Fibroblast of skin of right biceps (primary cell): Measurements from ENCODE around the gene RNF40.

Source experiments
- DNase-seq: peaks from one replicate; pipeline ENCODE4 v3.0.0-alpha.2; 2013

The RNF40 gene

DNA sequence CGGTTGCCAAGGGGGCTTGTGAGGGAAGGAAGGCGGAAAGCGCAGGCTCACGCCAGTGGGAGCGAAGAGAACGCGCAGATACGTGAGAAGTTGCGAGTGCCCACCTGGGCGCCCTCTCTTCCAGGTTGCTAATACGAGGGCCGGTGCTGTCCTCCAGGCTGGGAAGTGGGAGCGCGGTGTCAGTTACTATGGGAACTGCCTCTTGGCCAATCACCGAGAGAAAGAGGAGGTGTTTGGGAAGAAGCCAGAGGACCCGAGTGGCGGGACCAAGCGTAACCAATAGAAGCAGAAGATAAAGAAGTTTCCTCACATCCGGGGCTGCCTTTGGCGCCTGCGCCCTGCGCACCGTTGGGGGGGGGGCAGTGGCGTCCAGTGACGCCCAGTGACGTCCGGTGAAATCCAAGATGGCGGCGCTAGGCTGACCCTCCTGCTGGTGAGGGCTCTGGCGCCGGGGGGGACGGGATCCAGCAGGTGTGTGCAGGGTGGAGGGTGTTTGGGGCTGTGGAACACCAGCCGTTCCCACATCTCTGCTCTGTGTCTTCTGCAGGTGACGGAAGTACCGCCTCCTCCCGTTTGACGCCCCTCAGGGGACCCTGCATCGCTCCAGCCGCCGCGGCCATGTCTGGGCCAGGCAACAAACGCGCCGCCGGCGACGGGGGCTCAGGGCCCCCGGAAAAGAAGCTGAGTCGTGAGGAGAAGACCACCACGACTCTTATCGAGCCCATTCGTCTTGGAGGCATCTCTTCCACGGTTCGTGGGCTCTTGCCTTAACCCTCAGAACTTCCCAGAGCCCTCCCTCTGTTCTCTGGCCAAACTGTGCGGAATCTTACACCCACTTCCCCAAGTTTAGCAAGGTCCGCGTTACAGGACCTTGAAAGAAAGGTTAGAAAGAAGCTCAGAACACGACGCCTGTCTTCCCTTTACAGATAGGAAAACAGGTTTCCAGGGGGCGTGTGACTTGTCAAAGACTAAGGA, at the start of gene RNF40, which contains the start of gene CFAP119:
Gene RNF40 (plus strand): TSS at position 395 of the 975 bp plus-strand sequence. CDS start 224 bp downstream, at position 619.
Gene CFAP119 (minus strand): TSS at position 135 of the 975 bp plus-strand sequence. CDS start 314 bp downstream, outside the sequence.
- DNase-seq: peak; percentile 98

DNA sequence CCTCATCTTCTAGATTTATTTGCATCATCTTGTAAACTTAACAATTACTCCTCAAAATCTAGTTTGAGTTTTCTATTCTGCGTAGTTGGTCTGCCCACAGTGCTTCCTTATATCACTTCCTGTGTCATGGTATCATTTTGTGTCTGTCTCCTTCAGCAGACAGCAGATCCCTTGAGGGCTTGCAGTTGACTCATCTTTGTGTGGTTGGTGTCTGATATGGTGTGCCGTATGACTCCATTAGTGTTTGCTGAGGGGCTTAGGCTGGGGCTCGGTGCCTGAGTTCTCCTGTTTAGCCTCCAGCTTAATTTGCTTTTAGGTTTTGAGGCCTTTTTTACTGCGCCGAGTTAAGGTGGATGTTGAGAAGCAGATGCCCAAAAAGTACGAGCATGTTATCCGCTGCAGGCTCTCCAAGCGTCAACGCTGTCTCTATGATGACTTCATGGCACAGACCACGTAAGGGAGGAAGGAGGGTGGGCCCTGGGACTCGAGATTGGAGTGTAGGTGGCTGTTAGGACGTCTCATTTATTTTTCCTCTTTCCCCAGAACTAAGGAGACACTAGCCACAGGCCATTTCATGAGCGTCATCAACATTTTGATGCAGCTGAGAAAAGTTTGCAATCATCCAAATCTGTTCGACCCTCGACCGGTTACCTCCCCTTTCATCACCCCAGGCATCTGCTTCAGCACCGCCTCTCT, 46.2 kb upstream of the RNF40 start:
- DNase-seq: peak; percentile 52

DNA sequence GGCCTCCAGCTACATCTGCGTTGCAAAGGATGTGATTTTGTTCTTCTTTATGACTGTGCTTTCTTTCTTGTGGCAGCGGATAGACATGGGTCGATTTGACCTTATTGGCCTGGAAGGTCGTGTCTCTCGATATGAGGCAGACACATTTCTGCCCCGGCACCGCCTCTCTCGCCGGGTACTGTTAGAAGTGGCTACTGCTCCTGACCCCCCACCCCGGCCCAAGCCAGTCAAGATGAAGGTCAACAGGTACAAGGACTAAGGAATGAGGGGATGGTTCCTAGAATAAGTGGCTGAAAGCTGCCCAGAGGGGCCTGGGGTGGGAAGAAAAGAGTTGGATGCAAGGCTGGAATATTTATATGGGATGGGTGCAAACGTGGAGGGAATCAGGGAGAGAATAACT, 42.0 kb upstream of the RNF40 start:
- DNase-seq: no peak

DNA sequence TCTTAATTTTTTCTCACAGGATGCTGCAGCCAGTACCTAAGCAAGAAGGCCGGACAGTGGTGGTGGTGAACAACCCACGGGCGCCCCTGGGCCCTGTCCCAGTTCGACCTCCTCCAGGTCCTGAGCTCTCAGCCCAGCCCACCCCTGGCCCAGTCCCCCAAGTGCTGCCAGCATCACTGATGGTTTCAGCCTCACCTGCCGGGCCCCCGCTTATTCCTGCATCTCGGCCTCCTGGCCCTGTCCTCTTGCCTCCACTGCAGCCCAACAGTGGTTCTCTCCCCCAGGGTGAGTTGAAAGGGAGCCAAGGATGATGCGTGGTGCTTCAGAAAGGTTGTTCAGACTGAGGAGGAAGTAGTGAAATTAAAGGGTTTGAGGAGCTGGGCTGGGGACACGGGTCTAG, 41.4 kb upstream of the RNF40 start:
- DNase-seq: no peak

DNA sequence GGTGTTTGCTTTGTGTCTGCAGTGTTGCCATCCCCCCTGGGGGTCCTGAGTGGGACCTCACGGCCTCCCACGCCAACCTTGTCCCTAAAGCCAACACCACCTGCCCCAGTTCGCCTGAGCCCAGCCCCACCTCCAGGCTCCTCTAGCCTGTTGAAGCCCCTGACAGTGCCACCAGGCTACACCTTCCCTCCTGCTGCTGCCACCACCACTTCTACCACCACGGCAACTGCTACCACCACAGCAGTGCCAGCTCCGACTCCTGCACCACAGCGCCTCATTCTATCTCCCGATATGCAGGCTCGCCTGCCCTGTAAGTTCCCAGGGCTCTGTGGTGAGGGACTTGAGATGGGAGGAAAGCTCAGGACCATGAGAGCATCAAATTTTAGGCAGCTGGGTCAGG, 41.0 kb upstream of the RNF40 start:
- DNase-seq: no peak

DNA sequence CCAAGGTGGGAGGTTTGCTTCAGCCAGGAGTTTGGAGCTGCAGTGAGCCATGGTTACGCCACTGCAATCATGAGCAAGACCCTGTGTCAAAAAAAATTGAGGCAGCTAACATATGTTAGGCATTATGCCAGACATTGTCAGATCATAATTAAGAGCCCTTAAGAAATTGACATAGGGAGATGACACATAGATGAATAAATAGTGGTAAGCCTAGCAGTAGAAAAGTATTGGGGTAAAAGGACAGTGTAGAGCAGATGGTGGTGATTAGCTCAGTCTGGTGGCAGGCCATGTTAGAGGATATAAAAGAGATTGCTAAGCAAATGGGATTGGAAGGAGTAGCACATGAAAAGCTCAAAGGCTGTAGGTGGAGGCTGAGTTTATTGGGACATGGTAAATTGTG, 40.5 kb upstream of the RNF40 start:
- DNase-seq: peak; percentile 48

DNA sequence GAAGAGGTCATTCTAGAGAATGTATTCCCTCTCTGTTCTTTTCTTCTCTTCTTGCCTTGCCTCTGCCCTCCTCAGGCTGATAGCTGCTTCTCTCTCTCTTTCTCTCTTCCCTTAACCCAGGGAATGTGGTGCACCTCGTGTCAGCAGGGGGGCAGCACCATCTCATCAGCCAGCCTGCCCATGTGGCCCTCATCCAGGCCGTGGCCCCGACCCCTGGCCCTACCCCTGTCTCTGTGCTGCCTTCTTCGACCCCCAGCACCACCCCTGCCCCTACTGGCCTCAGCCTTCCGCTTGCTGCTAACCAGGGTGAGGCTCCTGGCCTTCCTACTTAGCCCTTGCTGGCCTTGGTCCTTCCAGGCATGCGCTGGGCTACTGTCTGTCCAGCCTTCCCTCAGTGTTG, 39.7 kb upstream of the RNF40 start:
- no peak for DNase-seq

DNA sequence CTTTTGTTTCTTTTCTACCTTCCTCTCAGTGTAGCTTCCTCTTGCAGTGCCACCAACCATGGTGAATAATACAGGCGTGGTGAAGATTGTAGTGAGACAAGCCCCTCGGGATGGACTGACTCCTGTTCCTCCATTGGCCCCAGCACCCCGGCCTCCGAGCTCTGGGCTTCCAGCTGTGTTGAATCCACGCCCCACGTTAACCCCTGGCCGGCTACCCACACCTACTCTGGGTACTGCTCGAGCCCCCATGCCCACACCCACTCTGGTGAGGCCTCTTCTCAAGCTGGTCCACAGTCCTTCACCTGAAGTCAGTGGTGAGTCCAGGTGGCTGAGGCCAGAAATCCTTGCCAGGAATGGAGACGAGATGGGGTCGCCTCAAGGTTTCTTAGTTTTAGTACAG, 39.2 kb upstream of the RNF40 start:
- no peak for DNase-seq

DNA sequence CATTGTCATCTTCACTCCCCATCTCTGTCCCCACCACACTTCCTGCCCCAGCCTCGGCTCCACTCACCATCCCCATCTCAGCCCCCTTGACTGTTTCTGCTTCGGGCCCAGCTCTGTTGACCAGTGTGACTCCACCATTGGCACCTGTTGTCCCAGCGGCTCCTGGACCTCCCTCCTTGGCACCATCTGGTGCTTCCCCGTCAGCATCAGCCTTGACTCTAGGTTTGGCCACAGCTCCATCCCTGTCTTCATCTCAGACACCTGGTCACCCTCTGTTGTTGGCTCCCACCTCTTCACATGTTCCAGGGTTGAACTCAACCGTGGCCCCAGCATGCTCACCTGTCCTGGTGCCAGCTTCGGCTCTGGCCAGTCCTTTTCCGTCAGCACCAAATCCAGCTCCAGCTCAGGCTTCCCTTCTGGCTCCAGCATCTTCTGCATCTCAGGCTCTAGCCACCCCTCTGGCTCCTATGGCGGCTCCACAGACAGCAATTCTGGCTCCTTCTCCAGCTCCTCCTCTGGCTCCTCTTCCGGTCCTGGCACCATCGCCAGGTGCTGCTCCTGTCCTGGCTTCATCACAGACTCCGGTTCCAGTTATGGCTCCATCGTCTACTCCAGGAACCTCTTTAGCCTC, 38.3 kb upstream of the RNF40 start:
- no peak for DNase-seq

DNA sequence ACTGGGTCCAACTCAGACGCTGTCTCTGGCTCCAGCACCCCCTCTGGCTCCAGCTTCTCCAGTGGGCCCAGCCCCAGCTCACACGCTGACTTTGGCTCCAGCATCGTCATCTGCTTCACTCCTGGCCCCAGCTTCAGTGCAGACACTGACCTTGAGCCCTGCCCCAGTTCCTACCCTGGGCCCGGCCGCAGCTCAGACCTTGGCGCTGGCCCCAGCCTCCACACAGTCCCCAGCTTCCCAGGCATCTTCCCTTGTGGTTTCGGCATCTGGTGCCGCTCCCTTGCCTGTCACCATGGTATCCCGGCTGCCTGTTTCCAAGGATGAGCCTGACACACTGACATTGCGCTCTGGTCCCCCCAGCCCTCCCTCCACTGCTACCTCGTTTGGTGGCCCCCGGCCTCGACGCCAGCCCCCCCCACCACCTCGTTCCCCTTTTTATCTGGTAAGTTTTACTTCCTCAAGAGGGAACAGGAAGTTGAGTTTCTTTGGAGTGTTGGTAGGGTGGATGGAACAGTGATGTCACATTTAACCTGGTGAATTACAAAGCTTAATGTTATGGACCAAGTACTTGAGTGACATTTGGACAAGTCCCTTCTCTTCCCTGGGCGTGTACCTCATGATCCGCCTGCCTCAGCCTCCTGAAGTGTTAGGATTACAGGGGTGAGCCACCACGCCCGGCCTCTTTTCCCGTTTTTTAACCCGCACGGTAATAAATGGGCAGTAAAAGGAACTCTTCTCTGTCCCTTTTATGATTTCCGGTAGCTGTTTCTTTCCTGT, 37.3 kb upstream of the RNF40 start:
- DNase-seq: no peak

DNA sequence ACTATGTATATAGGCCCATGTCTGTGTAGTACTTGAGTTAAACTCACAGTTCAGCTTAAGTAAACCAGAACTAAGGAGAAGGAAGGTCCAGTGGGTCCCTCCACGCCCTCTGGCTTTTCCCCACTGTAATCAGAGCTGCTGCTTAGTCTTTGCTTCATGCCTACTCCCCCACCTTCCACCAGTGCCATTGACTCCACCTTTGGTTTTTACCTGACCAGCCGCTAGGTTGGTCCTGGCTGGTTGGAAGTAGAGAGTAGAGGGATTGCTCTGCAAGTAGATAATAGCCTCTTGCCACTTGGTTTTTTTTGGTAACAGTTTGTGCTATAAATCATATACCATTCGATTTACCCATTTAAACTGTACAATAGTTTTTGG, 36.7 kb upstream of the RNF40 start:
- no peak for DNase-seq

DNA sequence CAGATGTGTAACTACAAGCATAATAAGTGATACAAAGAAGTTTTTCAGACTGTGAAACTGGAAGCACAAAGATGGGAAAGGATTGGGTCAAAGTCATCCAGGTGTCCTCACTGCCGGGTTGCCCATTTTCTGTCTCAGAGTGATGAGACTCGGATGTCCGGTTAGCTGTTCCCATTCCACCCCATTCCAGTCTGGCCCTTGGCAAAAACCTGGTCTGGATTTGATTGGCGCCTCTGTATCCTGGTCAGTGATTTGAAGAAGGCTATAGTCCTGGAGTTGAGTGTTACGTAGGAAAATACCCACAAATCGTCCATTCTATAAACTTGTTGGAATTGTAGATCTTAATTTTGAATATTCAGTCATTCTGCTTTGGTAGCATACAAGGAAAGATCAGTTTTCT, 33.8 kb upstream of the RNF40 start:
- no peak for DNase-seq

DNA sequence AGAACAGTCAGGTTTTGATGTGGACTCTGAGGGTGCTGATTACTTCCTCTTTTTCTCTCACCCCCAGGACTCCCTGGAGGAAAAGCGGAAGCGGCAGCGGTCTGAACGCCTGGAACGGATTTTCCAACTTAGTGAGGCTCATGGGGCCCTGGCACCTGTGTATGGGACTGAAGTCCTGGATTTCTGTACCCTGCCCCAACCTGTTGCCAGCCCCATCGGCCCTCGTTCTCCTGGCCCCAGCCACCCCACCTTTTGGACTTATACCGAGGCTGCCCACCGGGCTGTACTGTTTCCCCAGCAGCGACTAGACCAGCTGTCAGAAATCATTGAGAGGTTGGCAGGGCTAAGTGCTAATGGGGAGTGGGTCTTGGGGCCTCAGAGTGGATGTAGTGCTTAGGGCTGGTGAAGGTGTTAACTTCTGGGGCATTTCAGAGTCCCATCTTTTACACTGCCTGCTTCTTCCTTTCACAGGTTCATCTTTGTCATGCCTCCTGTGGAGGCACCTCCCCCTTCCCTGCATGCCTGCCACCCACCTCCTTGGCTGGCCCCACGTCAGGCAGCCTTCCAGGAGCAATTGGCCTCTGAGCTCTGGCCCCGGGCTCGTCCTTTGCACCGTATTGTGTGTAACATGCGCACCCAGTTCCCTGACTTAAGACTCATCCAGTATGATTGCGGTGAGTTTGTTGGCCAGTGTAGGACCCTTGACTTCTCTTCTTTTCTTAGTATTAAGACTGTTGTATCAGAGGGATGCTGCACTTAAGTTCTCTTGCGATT, 33.0 kb upstream of the RNF40 start:
- DNase-seq: no peak

DNA sequence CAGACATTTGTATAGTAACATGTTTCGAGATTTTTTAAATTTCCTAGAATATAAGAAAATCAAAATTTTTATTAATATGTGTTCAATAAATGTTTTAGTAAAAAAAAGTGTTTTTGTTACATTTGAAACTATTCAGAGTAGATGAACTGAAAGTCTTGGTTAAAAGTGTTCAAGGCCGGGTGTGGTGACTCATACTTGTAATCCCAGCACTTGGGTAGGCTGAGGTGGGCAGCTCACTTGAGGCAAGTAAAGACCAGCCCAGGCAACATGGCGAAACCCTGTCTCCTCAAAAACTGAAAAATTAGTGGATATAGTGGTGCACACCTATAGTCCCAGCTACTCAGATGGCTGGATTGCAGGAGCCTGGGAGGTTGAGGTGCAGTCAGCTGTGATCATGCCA, 30.7 kb upstream of the RNF40 start:
- DNase-seq: no peak

DNA sequence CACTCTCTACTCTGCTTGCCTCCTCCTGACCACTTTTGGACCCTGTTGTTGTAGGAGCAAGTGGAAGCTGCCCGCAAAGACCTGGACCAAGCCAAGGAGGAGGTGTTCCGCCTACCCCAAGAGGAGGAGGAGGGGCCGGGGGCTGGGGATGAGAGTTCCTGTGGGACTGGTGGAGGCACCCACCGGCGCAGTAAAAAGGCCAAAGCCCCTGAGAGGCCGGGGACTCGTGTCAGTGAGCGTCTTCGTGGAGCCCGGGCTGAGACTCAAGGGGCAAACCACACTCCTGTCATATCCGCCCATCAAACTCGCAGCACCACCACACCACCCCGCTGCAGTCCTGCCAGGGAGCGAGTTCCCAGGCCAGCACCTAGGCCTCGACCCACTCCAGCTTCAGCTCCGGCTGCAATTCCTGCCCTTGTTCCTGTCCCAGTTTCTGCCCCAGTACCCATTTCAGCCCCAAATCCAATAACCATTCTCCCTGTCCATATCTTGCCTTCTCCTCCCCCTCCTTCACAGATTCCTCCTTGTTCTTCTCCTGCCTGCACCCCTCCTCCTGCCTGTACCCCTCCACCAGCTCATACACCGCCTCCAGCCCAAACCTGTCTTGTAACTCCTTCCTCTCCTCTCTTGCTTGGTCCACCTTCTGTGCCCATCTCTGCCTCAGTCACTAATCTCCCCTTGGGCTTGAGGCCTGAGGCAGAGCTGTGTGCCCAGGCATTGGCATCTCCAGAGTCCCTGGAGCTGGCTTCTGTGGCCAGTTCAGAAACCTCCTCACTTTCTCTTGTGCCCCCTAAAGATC, 24.9 kb upstream of the RNF40 start:
- DNase-seq: no peak

DNA sequence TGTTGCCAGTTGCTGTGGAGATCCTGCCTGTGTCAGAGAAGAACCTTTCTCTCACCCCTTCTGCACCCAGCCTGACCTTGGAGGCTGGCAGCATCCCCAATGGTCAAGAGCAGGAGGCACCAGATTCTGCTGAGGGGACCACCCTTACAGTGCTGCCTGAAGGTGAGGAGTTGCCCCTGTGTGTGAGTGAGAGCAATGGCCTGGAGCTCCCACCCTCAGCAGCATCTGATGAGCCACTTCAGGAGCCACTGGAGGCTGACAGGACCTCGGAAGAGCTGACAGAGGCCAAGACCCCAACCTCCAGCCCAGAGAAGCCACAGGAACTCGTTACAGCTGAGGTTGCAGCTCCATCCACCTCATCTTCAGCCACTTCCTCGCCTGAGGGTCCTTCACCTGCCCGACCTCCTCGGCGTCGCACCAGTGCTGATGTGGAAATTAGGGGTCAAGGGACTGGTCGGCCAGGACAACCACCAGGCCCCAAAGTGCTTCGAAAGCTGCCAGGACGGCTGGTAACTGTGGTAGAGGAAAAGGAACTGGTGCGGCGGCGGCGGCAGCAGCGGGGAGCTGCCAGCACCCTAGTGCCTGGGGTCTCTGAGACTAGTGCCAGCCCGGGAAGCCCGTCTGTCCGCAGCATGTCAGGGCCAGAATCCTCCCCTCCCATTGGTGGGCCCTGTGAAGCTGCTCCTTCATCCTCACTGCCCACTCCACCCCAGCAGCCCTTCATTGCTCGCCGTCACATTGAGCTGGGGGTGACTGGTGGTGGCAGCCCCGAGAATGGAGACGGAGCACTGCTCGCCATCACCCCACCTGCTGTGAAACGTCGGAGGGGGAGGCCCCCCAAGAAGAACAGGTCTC, 24.1 kb upstream of the RNF40 start:
- DNase-seq: no peak

DNA sequence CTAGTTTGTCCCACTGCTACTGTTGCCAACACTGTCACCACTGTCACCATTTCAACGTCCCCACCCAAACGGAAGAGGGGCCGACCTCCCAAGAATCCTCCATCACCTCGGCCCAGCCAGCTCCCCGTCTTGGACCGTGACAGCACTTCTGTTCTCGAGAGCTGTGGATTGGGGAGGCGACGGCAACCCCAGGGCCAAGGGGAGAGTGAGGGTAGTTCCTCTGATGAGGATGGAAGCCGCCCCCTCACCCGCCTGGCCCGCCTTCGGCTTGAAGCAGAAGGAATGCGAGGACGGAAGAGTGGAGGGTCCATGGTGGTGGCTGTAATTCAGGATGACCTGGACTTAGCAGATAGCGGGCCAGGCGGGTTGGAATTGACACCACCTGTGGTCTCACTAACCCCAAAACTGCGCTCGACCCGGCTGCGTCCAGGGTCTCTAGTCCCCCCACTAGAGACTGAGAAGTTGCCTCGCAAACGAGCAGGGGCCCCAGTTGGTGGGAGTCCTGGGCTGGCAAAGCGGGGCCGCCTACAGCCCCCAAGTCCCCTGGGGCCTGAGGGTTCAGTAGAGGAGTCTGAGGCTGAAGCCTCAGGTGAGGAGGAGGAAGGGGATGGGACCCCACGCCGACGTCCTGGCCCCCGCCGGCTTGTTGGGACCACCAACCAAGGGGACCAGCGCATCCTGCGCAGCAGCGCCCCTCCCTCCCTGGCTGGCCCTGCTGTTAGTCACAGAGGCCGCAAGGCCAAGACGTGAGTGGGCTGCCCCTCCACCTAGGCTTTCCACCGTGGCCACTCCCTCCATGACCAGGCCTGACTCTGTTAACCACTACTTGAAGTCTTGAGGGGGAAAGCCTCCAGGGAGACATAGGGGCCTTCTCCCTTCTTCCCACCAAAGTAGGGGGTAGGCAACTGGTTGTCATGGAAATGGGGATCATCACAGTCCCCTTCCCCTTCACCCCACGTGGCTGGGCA, 22.9 kb upstream of the RNF40 start:
- DNase-seq: no peak

DNA sequence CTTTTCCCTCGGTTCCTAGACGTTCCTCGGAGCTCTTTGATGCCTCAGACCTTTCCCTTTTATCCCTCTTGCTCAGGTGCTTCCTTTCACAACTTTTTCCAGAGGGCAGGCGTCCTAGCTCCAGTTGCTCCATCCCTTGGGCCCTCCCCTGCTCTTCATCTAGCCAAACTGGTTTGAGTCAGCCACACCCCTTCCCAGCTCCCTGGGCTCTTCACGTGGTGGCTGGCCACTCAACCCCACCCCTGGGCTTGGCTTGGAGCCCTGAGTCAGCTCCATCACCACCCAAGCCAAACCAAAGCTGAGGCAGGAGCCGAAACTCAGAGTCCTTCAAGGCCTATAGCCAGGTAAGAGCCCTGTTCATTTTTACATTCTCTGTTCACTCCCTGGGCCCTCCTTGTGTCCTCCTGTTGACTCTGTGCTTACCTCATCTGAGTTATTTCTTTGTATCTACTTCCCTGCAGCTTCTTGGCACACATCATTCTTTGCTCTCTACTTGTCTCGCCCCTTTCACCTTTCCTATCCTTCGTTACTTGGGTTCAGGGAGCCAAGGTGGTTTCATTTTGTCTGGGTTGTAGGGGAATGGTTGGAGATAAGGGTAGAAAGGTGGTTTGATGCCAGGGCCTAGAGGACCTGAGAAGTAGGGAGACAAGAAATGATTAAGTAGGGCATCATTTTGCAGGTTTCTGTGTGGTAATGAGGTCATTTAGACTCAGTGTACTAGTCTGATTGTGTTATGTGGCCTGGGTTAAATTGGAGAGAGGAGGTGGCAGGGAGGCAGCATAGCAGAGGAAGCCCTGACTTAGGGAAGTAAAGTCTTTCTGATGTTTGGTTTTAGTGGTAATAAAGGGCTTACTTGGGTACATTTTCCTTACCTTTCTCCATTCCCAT, 21.5 kb upstream of the RNF40 start:
- DNase-seq: peak; percentile 35
